H9 (cell line): Measurements from ENCODE around the gene ACSL6. TPM values are rescaled to one million over a fixed set of nuclear protein-coding genes. Genes with fewer than 3 reads are reported as not detected.
A peak's percentile ranks its signal among the peaks of the same experiment; 100 is the strongest.

Experiments
- DNase-seq: peaks from one replicate; pipeline ENCODE4 v3.0.0-alpha.2; 2017
- H2AFZ ChIP-seq: one replicate; pipeline ENCODE4 v1.6.1; 2013; ENCODE audit warnings: mild to moderate bottlenecking, low read length, control low read depth, moderate library complexity
- H2AK5ac ChIP-seq: 2 replicates; pipeline ENCODE4 v1.6.1; 2013; ENCODE audit warnings: low read length, control low read depth, mixed read lengths; ENCODE audit not compliant: insufficient read length
- H2BK120ac ChIP-seq: one replicate; pipeline ENCODE4 v1.6.1; 2013; ENCODE audit warnings: low read depth, mild to moderate bottlenecking, low read length, control low read depth, inconsistent platforms; ENCODE audit not compliant: poor library complexity, severe bottlenecking
- H2BK12ac ChIP-seq: 2 replicates; pipeline ENCODE4 v1.6.1; 2013; ENCODE audit warnings: low read length, control low read depth, mixed read lengths, low read depth; ENCODE audit not compliant: insufficient read length
- H2BK15ac ChIP-seq: 2 replicates; pipeline ENCODE4 v1.6.1; 2013; ENCODE audit warnings: low read depth, low read length, control low read depth
- H2BK20ac ChIP-seq: one replicate; pipeline ENCODE4 v1.6.1; 2013; ENCODE audit warnings: low read depth, mild to moderate bottlenecking, low read length, control low read depth, inconsistent platforms; ENCODE audit not compliant: poor library complexity, severe bottlenecking
- H2BK5ac ChIP-seq: 2 replicates; pipeline ENCODE4 v1.6.1; 2013; ENCODE audit warnings: low read length, control low read depth, mixed read lengths; ENCODE audit not compliant: insufficient read length
- H3K14ac ChIP-seq: 2 replicates; pipeline ENCODE4 v1.6.1; 2013; ENCODE audit warnings: low read length, control low read depth; ENCODE audit not compliant: insufficient read depth
- H3K18ac ChIP-seq: 2 replicates; pipeline ENCODE4 v1.6.1; 2013; ENCODE audit warnings: low read depth, mild to moderate bottlenecking, mixed read lengths, low read length, control low read depth; ENCODE audit not compliant: insufficient read length
- H3K23ac ChIP-seq: 2 replicates; pipeline ENCODE4 v1.6.1; 2013; ENCODE audit warnings: low read length, control low read depth, mixed read lengths, low read depth; ENCODE audit not compliant: insufficient read length
- H3K23me2 ChIP-seq: 2 replicates; pipeline ENCODE4 v1.6.1; 2013; ENCODE audit warnings: low read depth, mild to moderate bottlenecking, mixed read lengths, low read length, control low read depth; ENCODE audit not compliant: insufficient read length, poor library complexity, severe bottlenecking
- H3K27ac ChIP-seq: 2 replicates; pipeline ENCODE4 v1.5.1; 2013; ENCODE audit warnings: low read length, control low read depth, mixed read lengths, low read depth; ENCODE audit not compliant: insufficient read length
- H3K27me3 ChIP-seq: 2 replicates; pipeline ENCODE4 v1.6.1; 2013; ENCODE audit warnings: low read length, control low read depth, inconsistent platforms; ENCODE audit not compliant: insufficient read depth
- H3K4ac ChIP-seq: 2 replicates; pipeline ENCODE4 v1.6.1; 2013; ENCODE audit warnings: low read depth, mild to moderate bottlenecking, control low read depth, inconsistent platforms, low read length, moderate library complexity
- H3K4me1 ChIP-seq: 2 replicates; pipeline ENCODE4 v1.6.1; 2013; ENCODE audit warnings: low read length, control low read depth, inconsistent platforms; ENCODE audit not compliant: insufficient read depth
- H3K4me2 ChIP-seq: 2 replicates; pipeline ENCODE4 v1.6.1; 2013; ENCODE audit warnings: low read length, control low read depth, mixed read lengths; ENCODE audit not compliant: insufficient read length, insufficient read depth
- H3K56ac ChIP-seq: 2 replicates; pipeline ENCODE4 v1.6.1; 2013; ENCODE audit warnings: low read depth, mild to moderate bottlenecking, mixed read lengths, low read length, control low read depth; ENCODE audit not compliant: insufficient read length
- H3K79me1 ChIP-seq: 2 replicates; pipeline ENCODE4 v1.6.1; 2013; ENCODE audit warnings: low read depth, mild to moderate bottlenecking, moderate library complexity, low read length, control low read depth, inconsistent platforms; ENCODE audit not compliant: insufficient read depth, poor library complexity, severe bottlenecking
- H3K79me2 ChIP-seq: 2 replicates; pipeline ENCODE4 v1.6.1; 2013; ENCODE audit warnings: low read length, control low read depth, inconsistent platforms; ENCODE audit not compliant: insufficient read depth
- H3K9ac ChIP-seq: 2 replicates; pipeline ENCODE4 v1.6.1; 2013; ENCODE audit warnings: low read length, control low read depth, mixed read lengths; ENCODE audit not compliant: insufficient read length; ENCODE audit errors: extremely low read depth
- H3K9me3 ChIP-seq: one replicate; pipeline ENCODE4 v1.6.1; 2013; ENCODE audit warnings: low read depth, low read length, inconsistent platforms; ENCODE audit not compliant: control insufficient read depth
- H3T11ph ChIP-seq: one replicate; pipeline ENCODE4 v1.6.1; 2013; ENCODE audit warnings: mild to moderate bottlenecking, low read length, control low read depth, inconsistent platforms
- H4K20me1 ChIP-seq: one replicate; pipeline ENCODE4 v1.6.1; 2013; ENCODE audit not compliant: control insufficient read depth, insufficient read length, insufficient read depth
- H4K5ac ChIP-seq: 2 replicates; pipeline ENCODE4 v1.6.1; 2013; ENCODE audit warnings: low read depth, mild to moderate bottlenecking, mixed read lengths, low read length, control low read depth; ENCODE audit not compliant: insufficient read length
- H4K8ac ChIP-seq: replicated peaks from 2 replicates; pipeline ENCODE4 v1.6.1; 2013; ENCODE audit warnings: low read length, control low read depth, mixed read lengths, low read depth; ENCODE audit not compliant: insufficient read length
- H4K91ac ChIP-seq: 2 replicates; pipeline ENCODE4 v1.6.1; 2013; ENCODE audit warnings: low read depth, mild to moderate bottlenecking, moderate library complexity, mixed read lengths, low read length, control low read depth; ENCODE audit not compliant: insufficient read length
- H3K27ac Mint-ChIP-seq, 3 experiments: 2 replicates in 2 of 3; 3 replicates in 1 of 3; pipeline ENCODE4 v1.8.0; 2020 to 2021; ENCODE audit warnings: mixed read lengths in 3 of 3, mild to moderate bottlenecking in 1 of 3, moderate library complexity in 1 of 3
- H3K27me3 Mint-ChIP-seq: 2 replicates; pipeline ENCODE4 v1.8.0; 2021; ENCODE audit warnings: low read depth, mild to moderate bottlenecking, moderate library complexity, mixed read lengths
- H3K36me3 Mint-ChIP-seq, 3 experiments: 2 replicates in 2 of 3; 3 replicates in 1 of 3; pipeline ENCODE4 v1.8.0; 2020 to 2021; ENCODE audit warnings: low read depth in 3 of 3, mixed read lengths in 3 of 3; ENCODE audit not compliant: insufficient read depth in 1 of 3
- H3K4me1 Mint-ChIP-seq, 2 experiments: 2 replicates each; pipeline ENCODE4 v1.8.0; 2020; ENCODE audit warnings: mixed read lengths in 2 of 2
- H3K4me3 Mint-ChIP-seq, 2 experiments: 2 replicates in 1 of 2; 3 replicates in 1 of 2; pipeline ENCODE4 v1.8.0; 2020 to 2021; ENCODE audit warnings: mild to moderate bottlenecking in 2 of 2, mixed read lengths in 2 of 2, moderate library complexity in 1 of 2
- H3K9me3 Mint-ChIP-seq, 2 experiments: 2 replicates in 1 of 2; 3 replicates in 1 of 2; pipeline ENCODE4 v1.8.0; 2020; ENCODE audit warnings: mild to moderate bottlenecking in 2 of 2, mixed read lengths in 2 of 2, moderate library complexity in 1 of 2
- WGBS: extraction: QIAGEN DNeasy Blood & Tissue Kit; methylation state at CpG from one replicate; pipeline ENCODE4 v1.1.7; 2013; ENCODE audit warnings: missing lambda C conversion rate, low lambda C conversion rate, mixed read lengths; ENCODE audit not compliant: insufficient read length; ENCODE audit errors: extremely low coverage; 5-methylcytosine and 5-hydroxymethylcytosine counted together
- total RNA-seq: library from RNA; stranded (reverse); gene quantifications from 2 replicates; pipeline ENCODE4 v1.2.1, GENCODE V29; 2021
- TF ChIP-seq, protein P1 (sequence below): fragments of 200-600 bp; sonication (generic); conservative IDR thresholded peaks from 3 replicates; pipeline ENCODE4 v1.8.0; 2021; ENCODE audit warnings: antibody characterized with exemption, mild to moderate bottlenecking

Gene ACSL6
- total RNA-seq, 1 experiment from 2014 or later, result 1.6 TPM

DNA sequence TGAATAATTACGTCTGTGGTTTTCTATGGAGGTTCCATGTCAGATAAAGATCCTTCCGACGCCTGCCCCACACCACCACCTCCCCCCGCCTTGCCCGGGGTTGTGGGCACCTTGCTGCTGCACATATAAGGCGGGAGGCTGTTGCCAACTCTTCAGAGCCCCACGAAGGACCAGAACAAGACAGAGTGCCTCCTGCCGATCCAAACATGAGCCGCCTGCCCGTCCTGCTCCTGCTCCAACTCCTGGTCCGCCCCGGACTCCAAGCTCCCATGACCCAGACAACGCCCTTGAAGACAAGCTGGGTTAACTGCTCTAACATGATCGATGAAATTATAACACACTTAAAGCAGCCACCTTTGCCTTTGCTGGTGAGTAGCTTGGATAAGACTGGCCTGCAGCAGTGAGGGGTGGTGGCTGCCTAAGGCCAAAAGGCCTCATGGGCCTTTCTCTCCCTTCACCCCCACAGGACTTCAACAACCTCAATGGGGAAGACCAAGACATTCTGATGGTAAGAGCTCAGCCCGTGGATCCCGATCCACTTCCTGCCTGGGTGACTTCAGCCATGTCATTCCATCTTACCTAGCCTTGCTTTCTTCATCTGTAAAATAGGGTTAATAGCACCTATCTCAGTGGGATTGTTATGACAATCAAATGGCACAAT is 49.2 kb upstream of the ACSL6 start, which contains the start of gene IL3:
TSS of gene IL3 (plus strand) at position 155 of the 661 bp plus-strand sequence. CDS start at position 207, 52 bp downstream.
- H2BK12ac ChIP-seq, result no peak within 1 kb of the TSS
- no peak within 1 kb of the TSS for H2BK15ac ChIP-seq
- no peaks in the 10 kb centered on the region for H3K4me1 ChIP-seq
- no peak within 1 kb of the TSS for H3K18ac ChIP-seq
- no peak within 1 kb of the TSS for H3K56ac ChIP-seq
- no peaks in the 10 kb centered on the region for H3K79me2 ChIP-seq
- H2BK20ac ChIP-seq, result no peak within 1 kb of the TSS
- TF ChIP-seq, protein P1, sequence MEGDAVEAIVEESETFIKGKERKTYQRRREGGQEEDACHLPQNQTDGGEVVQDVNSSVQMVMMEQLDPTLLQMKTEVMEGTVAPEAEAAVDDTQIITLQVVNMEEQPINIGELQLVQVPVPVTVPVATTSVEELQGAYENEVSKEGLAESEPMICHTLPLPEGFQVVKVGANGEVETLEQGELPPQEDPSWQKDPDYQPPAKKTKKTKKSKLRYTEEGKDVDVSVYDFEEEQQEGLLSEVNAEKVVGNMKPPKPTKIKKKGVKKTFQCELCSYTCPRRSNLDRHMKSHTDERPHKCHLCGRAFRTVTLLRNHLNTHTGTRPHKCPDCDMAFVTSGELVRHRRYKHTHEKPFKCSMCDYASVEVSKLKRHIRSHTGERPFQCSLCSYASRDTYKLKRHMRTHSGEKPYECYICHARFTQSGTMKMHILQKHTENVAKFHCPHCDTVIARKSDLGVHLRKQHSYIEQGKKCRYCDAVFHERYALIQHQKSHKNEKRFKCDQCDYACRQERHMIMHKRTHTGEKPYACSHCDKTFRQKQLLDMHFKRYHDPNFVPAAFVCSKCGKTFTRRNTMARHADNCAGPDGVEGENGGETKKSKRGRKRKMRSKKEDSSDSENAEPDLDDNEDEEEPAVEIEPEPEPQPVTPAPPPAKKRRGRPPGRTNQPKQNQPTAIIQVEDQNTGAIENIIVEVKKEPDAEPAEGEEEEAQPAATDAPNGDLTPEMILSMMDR, result no peak
- no peak within 1 kb of the TSS for H4K5ac ChIP-seq
- peak within 1 kb of the TSS in 1 of 3 experiments; percentile 85; a peak in 4 of 7 replicates for H3K27ac Mint-ChIP-seq
- H3K4me3 Mint-ChIP-seq, result no peak within 1 kb of the TSS
- H3K9me3 ChIP-seq, result no peaks in the 10 kb centered on the region
- H3K36me3 Mint-ChIP-seq, result no peaks in the 10 kb centered on the region
- H3K14ac ChIP-seq, result no peak within 1 kb of the TSS
- no peak within 1 kb of the TSS for H3K27ac ChIP-seq
- no peak within 1 kb of the TSS for H2BK120ac ChIP-seq
- H2AFZ ChIP-seq, result no peak within 1 kb of the TSS
- no peak within 1 kb of the TSS for H3K9ac ChIP-seq
- no peaks in the 10 kb centered on the region for H3K79me1 ChIP-seq
- WGBS, result no CpG with 5 or more reads among the region's 16 CpGs
- H3K27me3 ChIP-seq, result no peaks in the 10 kb centered on the region
- no peak within 1 kb of the TSS for H3K23ac ChIP-seq
- H4K20me1 ChIP-seq, result no peaks in the 10 kb centered on the region
- H3K4ac ChIP-seq, result no peak within 1 kb of the TSS
- DNase-seq, result peak; percentile 23
- H4K8ac ChIP-seq, result no peak within 1 kb of the TSS
- H3K23me2 ChIP-seq, result no peaks in the 10 kb centered on the region
- no peaks in the 10 kb centered on the region; the same call in 1 of the 2 replicates for H3K27me3 Mint-ChIP-seq
- peaks cover 7 to 14% of the 10 kb centered on the region in 2 experiments; a peak in 3 of 4 replicates for H3K4me1 Mint-ChIP-seq
- H2BK5ac ChIP-seq, result no peak within 1 kb of the TSS
- no peaks in the 10 kb centered on the region for H3K9me3 Mint-ChIP-seq
- H2AK5ac ChIP-seq, result no peak within 1 kb of the TSS
- no peak within 1 kb of the TSS for H3K4me2 ChIP-seq
- H3T11ph ChIP-seq, result no peak within 1 kb of the TSS
- H4K91ac ChIP-seq, result no peak within 1 kb of the TSS
